Trophoblast cell (in vitro differentiated cells and primary cell): Measurements from ENCODE around the gene CNIH1. TPM values are rescaled to one million over a fixed set of nuclear protein-coding genes. Genes with fewer than 3 reads are reported as not detected.
A peak's percentile ranks its signal among the peaks of the same experiment; 100 is the strongest.

Experiments
- DNase-seq, 2 donors: peaks; one replicate each; pipeline ENCODE4 v3.0.0-alpha.2; 2016
- H2AFZ ChIP-seq: 2 replicates; pipeline ENCODE4 v1.6.1; 2013; ENCODE audit warnings: low read length, moderate library complexity, mild to moderate bottlenecking; ENCODE audit not compliant: insufficient read depth, poor library complexity
- H2AK5ac ChIP-seq: 2 replicates; pipeline ENCODE4 v1.6.1; 2013; ENCODE audit warnings: mild to moderate bottlenecking, low read length
- H2BK120ac ChIP-seq: 2 replicates; pipeline ENCODE4 v1.6.1; 2013; ENCODE audit warnings: low read length, mild to moderate bottlenecking, moderate library complexity; ENCODE audit not compliant: insufficient read depth, poor library complexity
- H2BK12ac ChIP-seq: 2 replicates; pipeline ENCODE4 v1.6.1; 2013; ENCODE audit warnings: mild to moderate bottlenecking, low read length, moderate library complexity
- H2BK5ac ChIP-seq: 2 replicates; pipeline ENCODE4 v1.6.1; 2013; ENCODE audit warnings: low read length, low read depth, moderate library complexity, mild to moderate bottlenecking; ENCODE audit not compliant: poor library complexity
- H3K14ac ChIP-seq: 2 replicates; pipeline ENCODE4 v1.6.1; 2013; ENCODE audit warnings: mild to moderate bottlenecking, low read length
- H3K18ac ChIP-seq: 2 replicates; pipeline ENCODE4 v1.6.1; 2013; ENCODE audit warnings: mild to moderate bottlenecking, low read length
- H3K23ac ChIP-seq: 2 replicates; pipeline ENCODE4 v1.6.1; 2013; ENCODE audit warnings: low read length
- H3K27ac ChIP-seq: 2 replicates; pipeline ENCODE4 v1.5.1; 2013; ENCODE audit warnings: low read depth, mild to moderate bottlenecking, inconsistent platforms, low read length, moderate library complexity
- H3K27me3 ChIP-seq: 2 replicates; pipeline ENCODE4 v1.6.1; 2013; ENCODE audit warnings: inconsistent platforms, mild to moderate bottlenecking, low read length, moderate library complexity; ENCODE audit not compliant: insufficient read depth
- H3K36me3 ChIP-seq, 2 experiments: 1 replicate in 1 of 2; 2 replicates in 1 of 2; pipeline ENCODE4 v1.6.1; 2013; ENCODE audit warnings: low read length in 2 of 2, mild to moderate bottlenecking in 2 of 2, moderate library complexity in 1 of 2; ENCODE audit not compliant: insufficient read depth in 2 of 2, control insufficient read depth in 1 of 2
- H3K4ac ChIP-seq: 2 replicates; pipeline ENCODE4 v1.6.1; 2013; ENCODE audit warnings: low read depth, mild to moderate bottlenecking, low read length, moderate library complexity
- H3K4me1 ChIP-seq, 2 experiments: 1 replicate in 1 of 2; 2 replicates in 1 of 2; pipeline ENCODE4 v1.6.1; 2013; ENCODE audit warnings: low read length in 2 of 2, mild to moderate bottlenecking in 2 of 2, moderate library complexity in 1 of 2; ENCODE audit not compliant: insufficient read depth in 2 of 2, control insufficient read depth in 1 of 2
- H3K4me2 ChIP-seq: 2 replicates; pipeline ENCODE4 v1.6.1; 2013; ENCODE audit warnings: inconsistent platforms, mild to moderate bottlenecking, low read length, moderate library complexity
- H3K4me3 ChIP-seq: 2 replicates; pipeline ENCODE4 v1.5.1; 2013; ENCODE audit warnings: mild to moderate bottlenecking, low read depth, low read length, inconsistent platforms
- H3K79me1 ChIP-seq: one replicate; pipeline ENCODE4 v1.6.1; 2013; ENCODE audit warnings: low read length
- H3K79me2 ChIP-seq: 2 replicates; pipeline ENCODE4 v1.6.1; 2013; ENCODE audit warnings: low read length, mild to moderate bottlenecking; ENCODE audit not compliant: control insufficient read depth, insufficient read depth, poor library complexity
- H3K9ac ChIP-seq: 2 replicates; pipeline ENCODE4 v1.6.1; 2013; ENCODE audit warnings: mild to moderate bottlenecking, low read length
- H3K9me3 ChIP-seq: 2 replicates; pipeline ENCODE4 v1.6.1; 2013; ENCODE audit warnings: low read depth, mild to moderate bottlenecking, control low read depth, inconsistent platforms, low read length; ENCODE audit not compliant: insufficient read depth
- H4K12ac ChIP-seq: 2 replicates; pipeline ENCODE4 v1.6.1; 2013; ENCODE audit warnings: low read depth, mild to moderate bottlenecking, low read length, moderate library complexity
- H4K8ac ChIP-seq: 2 replicates; pipeline ENCODE4 v1.6.1; 2013; ENCODE audit warnings: low read depth, mild to moderate bottlenecking, low read length, moderate library complexity
- H4K91ac ChIP-seq: one replicate; pipeline ENCODE4 v1.6.1; 2013; ENCODE audit warnings: low read depth, mild to moderate bottlenecking, low read length, moderate library complexity
- WGBS: extraction: QIAGEN DNeasy Blood & Tissue Kit; methylation state at CpG from one replicate; pipeline ENCODE4 v1.1.7; 2013; ENCODE audit warnings: missing lambda C conversion rate; ENCODE audit not compliant: insufficient read length, insufficient coverage; ENCODE audit errors: extremely low coverage; 5-methylcytosine and 5-hydroxymethylcytosine counted together
- polyA plus RNA-seq: library from polyadenylated mRNA; stranded (reverse); fragments of 200-250 nt; gene quantifications from 2 replicates; pipeline ENCODE4 v1.2.3, GENCODE V29; 2013

Gene CNIH1
- polyA plus RNA-seq = 86.6 and 86.7 TPM in 2 replicates

DNA sequence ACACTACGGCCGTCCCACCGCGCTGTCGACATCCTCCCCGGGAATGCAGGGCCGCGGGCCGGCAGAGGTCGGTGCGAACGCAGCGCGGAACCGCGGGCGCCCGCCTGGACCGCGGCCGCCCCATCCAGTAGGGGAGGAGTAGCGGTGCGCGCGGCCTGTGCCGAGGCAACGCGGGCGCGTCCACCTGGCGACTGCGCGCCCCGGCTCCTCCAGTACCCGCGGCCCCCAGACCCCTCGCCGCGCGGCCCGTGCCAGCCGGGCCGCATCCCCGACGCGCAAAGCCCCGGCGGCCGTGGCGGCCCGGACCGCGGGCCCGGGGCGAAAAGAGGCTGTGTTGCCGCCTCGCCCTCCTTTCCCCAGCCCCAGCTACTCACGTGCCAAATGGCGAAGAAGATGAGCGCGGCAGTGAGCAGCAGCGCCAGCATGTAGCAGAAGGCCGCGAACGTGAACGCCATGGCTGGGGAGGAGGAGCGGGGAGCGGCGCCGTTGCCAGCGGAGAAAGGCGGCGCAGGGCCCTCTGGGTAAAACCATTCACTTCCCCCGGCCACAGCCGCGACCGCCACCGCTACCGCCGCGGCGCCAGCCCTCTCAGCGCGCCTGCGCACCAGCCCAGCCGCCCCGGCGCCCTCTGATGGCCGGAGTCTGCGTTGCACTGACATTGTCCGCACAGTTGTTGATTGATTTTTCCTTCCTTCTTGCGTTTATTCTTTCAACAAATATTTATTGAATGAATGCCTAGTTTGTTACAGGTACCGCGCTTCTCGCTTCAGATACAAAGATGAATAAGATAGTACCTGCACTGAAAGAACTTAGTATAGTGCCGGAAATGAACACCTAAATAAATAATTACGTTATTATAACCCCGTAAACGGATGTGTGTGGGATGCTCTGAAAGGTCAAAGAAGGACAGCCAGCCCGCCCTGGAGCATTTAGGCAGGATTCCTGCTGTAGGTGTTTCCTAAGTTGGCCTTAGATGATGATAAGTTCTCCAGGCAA is at the start of gene CNIH1:
CNIH1 (minus strand) TSS at position 502 of the 996 bp plus-strand sequence; CDS start at position 455, 47 bp downstream.
- peak within 1 kb of the TSS; percentile 98 for H3K14ac ChIP-seq
- peak within 1 kb of the TSS; percentile 73 for H2BK5ac ChIP-seq
- H3K9me3 ChIP-seq = no peaks in the 10 kb centered on the region
- peak within 1 kb of the TSS; percentile 94 for H4K8ac ChIP-seq
- H3K27me3 ChIP-seq = no peaks in the 10 kb centered on the region
- H2AFZ ChIP-seq = peak within 1 kb of the TSS; percentile 98
- H4K91ac ChIP-seq = peak within 1 kb of the TSS; percentile 98
- no CpG with 5 or more reads among the region's 100 CpGs for WGBS
- H3K4me3 ChIP-seq = peak within 1 kb of the TSS; percentile 99
- H2BK12ac ChIP-seq = no peak within 1 kb of the TSS
- H2AK5ac ChIP-seq = no peak within 1 kb of the TSS
- peak within 1 kb of the TSS; percentile 89 for H2BK120ac ChIP-seq
- H3K9ac ChIP-seq = peak within 1 kb of the TSS; percentile 99
- peak within 1 kb of the TSS; percentile 99 for H3K27ac ChIP-seq
- peaks cover 11% of the 10 kb centered on the region for H3K79me2 ChIP-seq
- H3K79me1 ChIP-seq = peaks cover 6% of the 10 kb centered on the region
- H3K4me1 ChIP-seq = peaks cover 2 to 3% of the 10 kb centered on the region in 2 experiments
- peak within 1 kb of the TSS; percentile 79 for H3K4me2 ChIP-seq
- peak within 1 kb of the TSS; percentile 97 for H3K18ac ChIP-seq
- no peak within 1 kb of the TSS for H3K23ac ChIP-seq
- peak within 1 kb of the TSS; percentile 90 for H3K4ac ChIP-seq
- no peaks in the 10 kb centered on the region for H3K36me3 ChIP-seq
- H4K12ac ChIP-seq = peak within 1 kb of the TSS; percentile 93
- peak; percentile 91 to 95 for DNase-seq

- Histone ChIP-seq H2BK12ac (no peak overlapping the region), H2BK120ac (no peak overlapping the region), H3K79me2 (peaks cover 6% of the 10 kb centered on the region), H3K79me1 (peaks cover 16% of the 10 kb centered on the region), H3K4me1 (peaks cover 10 to 18% of the 10 kb centered on the region in 2 experiments), H4K91ac (no peak overlapping the region), H3K9me3 (no peaks in the 10 kb centered on the region), H3K23ac (no peak overlapping the region), H3K18ac (no peak overlapping the region), H4K12ac (no peak overlapping the region), H3K9ac (no peak overlapping the region), H2BK5ac (no peak overlapping the region), H3K27me3 (no peaks in the 10 kb centered on the region), H3K14ac (no peak overlapping the region), H2AK5ac (no peak overlapping the region), H3K4me3 (no peak overlapping the region), H3K27ac (peak overlapping the region; percentile 37), H3K4me2 (peak overlapping the region; percentile 8), H2AFZ (no peak overlapping the region), H4K8ac (no peak overlapping the region), H3K36me3 (no peaks in the 10 kb centered on the region), H3K4ac (no peak overlapping the region)
- no CpG with 5 or more reads among the region's 3 CpGs for WGBS
- DNase-seq = peak; percentile 49 to 80
Measured at GRCh38 chr14:54490445-54491175, 49.4 kb upstream of the CNIH1 start.

DNA sequence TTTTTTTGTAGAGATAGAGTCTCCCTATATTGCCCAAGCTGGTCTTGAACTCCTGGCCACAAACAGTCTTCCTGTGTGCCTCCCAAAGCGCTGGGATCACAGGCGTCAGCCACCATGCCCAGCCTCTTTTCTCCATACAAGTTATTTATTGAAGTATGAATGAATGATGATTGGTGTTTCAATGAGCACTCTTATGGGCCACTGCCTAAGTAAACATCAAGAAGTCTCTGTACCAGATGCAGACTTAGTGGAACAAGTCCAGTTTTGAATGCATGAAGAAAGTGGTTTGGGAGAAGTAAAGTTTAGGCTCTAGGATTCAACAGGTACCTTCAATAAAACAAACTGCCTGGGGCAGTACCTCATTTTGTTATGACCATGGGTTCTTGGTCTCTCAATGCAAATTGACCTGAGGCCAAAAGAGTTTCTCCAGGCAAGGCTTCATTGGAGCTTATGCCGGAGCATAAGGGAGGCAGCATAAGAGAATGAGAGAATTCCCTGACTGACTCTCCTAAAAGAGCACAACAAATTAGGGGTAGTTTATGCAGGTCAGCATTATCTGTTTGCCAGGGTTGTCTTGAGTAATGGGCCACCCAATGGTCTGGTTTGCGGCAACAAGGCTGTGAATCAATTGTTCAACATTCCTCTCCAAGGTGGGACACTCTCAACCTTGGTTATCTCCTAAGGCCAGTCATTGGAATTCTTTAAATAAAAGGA is 48.7 kb upstream of the CNIH1 start:
- H3K36me3 ChIP-seq = no peaks in the 10 kb centered on the region
- H2BK5ac ChIP-seq = no peak overlapping the region
- H4K8ac ChIP-seq = peak overlapping the region; percentile 83
- no peak overlapping the region for H3K4ac ChIP-seq
- H3K9ac ChIP-seq = no peak overlapping the region
- no peak overlapping the region for H3K4me3 ChIP-seq
- H3K27ac ChIP-seq = peak overlapping the region; percentile 37
- peak overlapping the region; percentile 76 for H2BK120ac ChIP-seq
- peak overlapping the region; percentile 79 for H2AK5ac ChIP-seq
- H2AFZ ChIP-seq = no peak overlapping the region
- H3K23ac ChIP-seq = no peak overlapping the region
- H3K4me2 ChIP-seq = peak overlapping the region; percentile 72
- DNase-seq = peak; percentile 44 to 61
- no peaks in the 10 kb centered on the region for H3K9me3 ChIP-seq
- peaks cover 6% of the 10 kb centered on the region for H3K79me2 ChIP-seq
- peak overlapping the region; percentile 61 for H3K18ac ChIP-seq
- WGBS = no CpG with 5 or more reads among the region's 4 CpGs
- peak overlapping the region; percentile 55 for H3K14ac ChIP-seq
- H4K12ac ChIP-seq = no peak overlapping the region
- no peaks in the 10 kb centered on the region for H3K27me3 ChIP-seq
- peak overlapping the region; percentile 77 for H2BK12ac ChIP-seq
- H3K79me1 ChIP-seq = peaks cover 16% of the 10 kb centered on the region
- peaks cover 10 to 18% of the 10 kb centered on the region in 2 experiments for H3K4me1 ChIP-seq
- H4K91ac ChIP-seq = peak overlapping the region; percentile 79

DNA sequence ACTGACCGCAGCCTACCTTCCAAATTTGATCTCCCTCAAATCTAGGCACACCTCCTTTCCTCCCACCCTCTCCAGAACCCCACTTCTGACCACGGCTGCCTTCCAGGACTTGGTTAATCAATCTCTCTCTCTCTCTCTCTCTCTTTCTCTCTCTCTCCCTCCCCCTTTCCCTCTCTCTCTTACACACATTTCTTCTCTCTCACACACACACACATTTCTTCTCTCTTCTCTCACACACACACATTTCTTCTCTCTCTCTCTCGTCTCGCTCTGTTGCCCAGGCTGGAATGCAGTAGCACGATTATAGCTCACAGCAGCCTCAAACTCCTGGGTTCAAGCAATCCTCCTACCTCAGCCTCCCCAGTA is 48.1 kb upstream of the CNIH1 start:
- Histone ChIP-seq H3K4me3 (peak overlapping the region; percentile 52), H2BK5ac (peak overlapping the region; percentile 54), H3K4me1 (peaks cover 10 to 18% of the 10 kb centered on the region in 2 experiments), H4K12ac (peak overlapping the region; percentile 86), H3K18ac (peak overlapping the region; percentile 61), H3K4me2 (peak overlapping the region; percentile 72), H2AFZ (peak overlapping the region; percentile 73), H3K4ac (peak overlapping the region; percentile 19), H3K79me2 (peaks cover 6% of the 10 kb centered on the region), H3K79me1 (peaks cover 16% of the 10 kb centered on the region), H3K36me3 (no peaks in the 10 kb centered on the region), H2BK120ac (peak overlapping the region; percentile 76), H3K27me3 (no peaks in the 10 kb centered on the region), H3K9me3 (no peaks in the 10 kb centered on the region), H3K27ac (peak overlapping the region; percentile 97), H3K14ac (peak overlapping the region; percentile 55), H2AK5ac (peak overlapping the region; percentile 79), H2BK12ac (peak overlapping the region; percentile 77), H3K23ac (no peak overlapping the region), H4K8ac (peak overlapping the region; percentile 83), H4K91ac (peak overlapping the region; percentile 79), H3K9ac (peak overlapping the region; percentile 24)
- WGBS = 100% methylated on average over 2 of the region's 5 CpGs
- no peak for DNase-seq
